H9 (cell line): ENCODE results near the gene USP44. TPM values are rescaled to one million over a fixed set of nuclear protein-coding genes. Genes with fewer than 3 reads are reported as not detected.

Source experiments
- DNase-seq: peaks from one replicate; pipeline ENCODE4 v3.0.0-alpha.2; 2017
- H2AFZ ChIP-seq: one replicate; pipeline ENCODE4 v1.6.1; 2013; ENCODE audit warnings: mild to moderate bottlenecking, low read length, control low read depth, moderate library complexity
- H2AK5ac ChIP-seq: 2 replicates; pipeline ENCODE4 v1.6.1; 2013; ENCODE audit warnings: low read length, control low read depth, mixed read lengths; ENCODE audit not compliant: insufficient read length
- H2BK120ac ChIP-seq: one replicate; pipeline ENCODE4 v1.6.1; 2013; ENCODE audit warnings: low read depth, mild to moderate bottlenecking, low read length, control low read depth, inconsistent platforms; ENCODE audit not compliant: poor library complexity, severe bottlenecking
- H2BK12ac ChIP-seq: 2 replicates; pipeline ENCODE4 v1.6.1; 2013; ENCODE audit warnings: low read length, control low read depth, mixed read lengths, low read depth; ENCODE audit not compliant: insufficient read length
- H2BK15ac ChIP-seq: 2 replicates; pipeline ENCODE4 v1.6.1; 2013; ENCODE audit warnings: low read depth, low read length, control low read depth
- H2BK20ac ChIP-seq: one replicate; pipeline ENCODE4 v1.6.1; 2013; ENCODE audit warnings: low read depth, mild to moderate bottlenecking, low read length, control low read depth, inconsistent platforms; ENCODE audit not compliant: poor library complexity, severe bottlenecking
- H2BK5ac ChIP-seq: 2 replicates; pipeline ENCODE4 v1.6.1; 2013; ENCODE audit warnings: low read length, control low read depth, mixed read lengths; ENCODE audit not compliant: insufficient read length
- H3K14ac ChIP-seq: 2 replicates; pipeline ENCODE4 v1.6.1; 2013; ENCODE audit warnings: low read length, control low read depth; ENCODE audit not compliant: insufficient read depth
- H3K18ac ChIP-seq: 2 replicates; pipeline ENCODE4 v1.6.1; 2013; ENCODE audit warnings: low read depth, mild to moderate bottlenecking, mixed read lengths, low read length, control low read depth; ENCODE audit not compliant: insufficient read length
- H3K23ac ChIP-seq: 2 replicates; pipeline ENCODE4 v1.6.1; 2013; ENCODE audit warnings: low read length, control low read depth, mixed read lengths, low read depth; ENCODE audit not compliant: insufficient read length
- H3K23me2 ChIP-seq: 2 replicates; pipeline ENCODE4 v1.6.1; 2013; ENCODE audit warnings: low read depth, mild to moderate bottlenecking, mixed read lengths, low read length, control low read depth; ENCODE audit not compliant: insufficient read length, poor library complexity, severe bottlenecking
- H3K27ac ChIP-seq: 2 replicates; pipeline ENCODE4 v1.5.1; 2013; ENCODE audit warnings: low read length, control low read depth, mixed read lengths, low read depth; ENCODE audit not compliant: insufficient read length
- H3K27me3 ChIP-seq: 2 replicates; pipeline ENCODE4 v1.6.1; 2013; ENCODE audit warnings: low read length, control low read depth, inconsistent platforms; ENCODE audit not compliant: insufficient read depth
- H3K4ac ChIP-seq: 2 replicates; pipeline ENCODE4 v1.6.1; 2013; ENCODE audit warnings: low read depth, mild to moderate bottlenecking, control low read depth, inconsistent platforms, low read length, moderate library complexity
- H3K4me1 ChIP-seq: 2 replicates; pipeline ENCODE4 v1.6.1; 2013; ENCODE audit warnings: low read length, control low read depth, inconsistent platforms; ENCODE audit not compliant: insufficient read depth
- H3K4me2 ChIP-seq: 2 replicates; pipeline ENCODE4 v1.6.1; 2013; ENCODE audit warnings: low read length, control low read depth, mixed read lengths; ENCODE audit not compliant: insufficient read length, insufficient read depth
- H3K56ac ChIP-seq: 2 replicates; pipeline ENCODE4 v1.6.1; 2013; ENCODE audit warnings: low read depth, mild to moderate bottlenecking, mixed read lengths, low read length, control low read depth; ENCODE audit not compliant: insufficient read length
- H3K79me1 ChIP-seq: 2 replicates; pipeline ENCODE4 v1.6.1; 2013; ENCODE audit warnings: low read depth, mild to moderate bottlenecking, moderate library complexity, low read length, control low read depth, inconsistent platforms; ENCODE audit not compliant: insufficient read depth, poor library complexity, severe bottlenecking
- H3K79me2 ChIP-seq: 2 replicates; pipeline ENCODE4 v1.6.1; 2013; ENCODE audit warnings: low read length, control low read depth, inconsistent platforms; ENCODE audit not compliant: insufficient read depth
- H3K9ac ChIP-seq: 2 replicates; pipeline ENCODE4 v1.6.1; 2013; ENCODE audit warnings: low read length, control low read depth, mixed read lengths; ENCODE audit not compliant: insufficient read length; ENCODE audit errors: extremely low read depth
- H3K9me3 ChIP-seq: one replicate; pipeline ENCODE4 v1.6.1; 2013; ENCODE audit warnings: low read depth, low read length, inconsistent platforms; ENCODE audit not compliant: control insufficient read depth
- H3T11ph ChIP-seq: one replicate; pipeline ENCODE4 v1.6.1; 2013; ENCODE audit warnings: mild to moderate bottlenecking, low read length, control low read depth, inconsistent platforms
- H4K20me1 ChIP-seq: one replicate; pipeline ENCODE4 v1.6.1; 2013; ENCODE audit not compliant: control insufficient read depth, insufficient read length, insufficient read depth
- H4K5ac ChIP-seq: 2 replicates; pipeline ENCODE4 v1.6.1; 2013; ENCODE audit warnings: low read depth, mild to moderate bottlenecking, mixed read lengths, low read length, control low read depth; ENCODE audit not compliant: insufficient read length
- H4K8ac ChIP-seq: replicated peaks from 2 replicates; pipeline ENCODE4 v1.6.1; 2013; ENCODE audit warnings: low read length, control low read depth, mixed read lengths, low read depth; ENCODE audit not compliant: insufficient read length
- H4K91ac ChIP-seq: 2 replicates; pipeline ENCODE4 v1.6.1; 2013; ENCODE audit warnings: low read depth, mild to moderate bottlenecking, moderate library complexity, mixed read lengths, low read length, control low read depth; ENCODE audit not compliant: insufficient read length
- H3K27ac Mint-ChIP-seq, 3 experiments: 2 replicates in 2 of 3; 3 replicates in 1 of 3; pipeline ENCODE4 v1.8.0; 2020 to 2021; ENCODE audit warnings: mixed read lengths in 3 of 3, mild to moderate bottlenecking in 1 of 3, moderate library complexity in 1 of 3
- H3K27me3 Mint-ChIP-seq: 2 replicates; pipeline ENCODE4 v1.8.0; 2021; ENCODE audit warnings: low read depth, mild to moderate bottlenecking, moderate library complexity, mixed read lengths
- H3K36me3 Mint-ChIP-seq, 3 experiments: 2 replicates in 2 of 3; 3 replicates in 1 of 3; pipeline ENCODE4 v1.8.0; 2020 to 2021; ENCODE audit warnings: low read depth in 3 of 3, mixed read lengths in 3 of 3; ENCODE audit not compliant: insufficient read depth in 1 of 3
- H3K4me1 Mint-ChIP-seq, 2 experiments: 2 replicates each; pipeline ENCODE4 v1.8.0; 2020; ENCODE audit warnings: mixed read lengths in 2 of 2
- H3K4me3 Mint-ChIP-seq, 2 experiments: 2 replicates in 1 of 2; 3 replicates in 1 of 2; pipeline ENCODE4 v1.8.0; 2020 to 2021; ENCODE audit warnings: mild to moderate bottlenecking in 2 of 2, mixed read lengths in 2 of 2, moderate library complexity in 1 of 2
- H3K9me3 Mint-ChIP-seq, 2 experiments: 2 replicates in 1 of 2; 3 replicates in 1 of 2; pipeline ENCODE4 v1.8.0; 2020; ENCODE audit warnings: mild to moderate bottlenecking in 2 of 2, mixed read lengths in 2 of 2, moderate library complexity in 1 of 2
- CTCF ChIP-seq: fragments of 200-600 bp; sonication (generic); conservative IDR thresholded peaks from 3 replicates; pipeline ENCODE4 v1.8.0; 2021; ENCODE audit warnings: antibody characterized with exemption, mild to moderate bottlenecking
- WGBS: extraction: QIAGEN DNeasy Blood & Tissue Kit; methylation state at CpG from one replicate; pipeline ENCODE4 v1.1.7; 2013; ENCODE audit warnings: missing lambda C conversion rate, low lambda C conversion rate, mixed read lengths; ENCODE audit not compliant: insufficient read length; ENCODE audit errors: extremely low coverage; 5-methylcytosine and 5-hydroxymethylcytosine counted together
- total RNA-seq: library from RNA; stranded (reverse); gene quantifications from 2 replicates; pipeline ENCODE4 v1.2.1, GENCODE V29; 2021

Gene USP44
- total RNA-seq, 1 experiment from 2014 or later, result 185 TPM

- no peaks in the 10 kb centered on the region for H3K4me1 ChIP-seq
- no peak overlapping the region for H3K27ac ChIP-seq
- H3K4ac ChIP-seq, result no peak overlapping the region
- no peak overlapping the region for H2BK20ac ChIP-seq
- no peak overlapping the region for H3K14ac ChIP-seq
- no peak overlapping the region for H2AK5ac ChIP-seq
- H4K91ac ChIP-seq, result no peak overlapping the region
- WGBS, result no CpG with 5 or more reads among the region's 2 CpGs
- H3K79me1 ChIP-seq, result peaks cover 5% of the 10 kb centered on the region
- Mint-ChIP-seq H3K9me3 (no peaks in the 10 kb centered on the region), H3K4me3 (no peak overlapping the region), H3K27me3 (no peaks in the 10 kb centered on the region), H3K36me3 (peaks cover 35 to 76% (median 59%) of the 10 kb centered on the region in 3 experiments), H3K27ac (no peak overlapping the region; a peak in 1 of 7 replicates), H3K4me1 (peaks cover 7 to 10% of the 10 kb centered on the region in 2 experiments)
- H2BK12ac ChIP-seq, result no peak overlapping the region
- no peak overlapping the region for H3K9ac ChIP-seq
- H2BK15ac ChIP-seq, result no peak overlapping the region
- H2BK120ac ChIP-seq, result no peak overlapping the region
- no peak overlapping the region for H3K18ac ChIP-seq
- DNase-seq, result no peak
- H2BK5ac ChIP-seq, result no peak overlapping the region
- H4K5ac ChIP-seq, result no peak overlapping the region
- H3K9me3 ChIP-seq, result no peaks in the 10 kb centered on the region
- no peaks in the 10 kb centered on the region for H4K20me1 ChIP-seq
- no peak overlapping the region for H3K56ac ChIP-seq
- no peak overlapping the region for H4K8ac ChIP-seq
- H3K23me2 ChIP-seq, result no peaks in the 10 kb centered on the region
- H3K4me2 ChIP-seq, result no peak overlapping the region
- H2AFZ ChIP-seq, result no peak overlapping the region
- H3K79me2 ChIP-seq, result peaks cover 29% of the 10 kb centered on the region; the same call in 1 of the 2 replicates
- TF ChIP-seq CTCF, result no peak
- H3K23ac ChIP-seq, result no peak overlapping the region
- H3K27me3 ChIP-seq, result no peaks in the 10 kb centered on the region
- H3T11ph ChIP-seq, result no peak overlapping the region
These were observed 71.0 kb downstream of the USP44 start for GRCh38 chr12:95480230-95480629.
